ENCODE measurements around the gene GRIFIN.

GRIFIN gene

GRCh38 chr7:2497500-2498336, 21.5 kb upstream of the GRIFIN start:
- DNase-seq = no peak

- no peak for DNase-seq
Observed at GRCh38 chr7:2497065-2497464, 20.9 kb upstream of the GRIFIN start.

- no peak for DNase-seq
Observed at GRCh38 chr7:2496375-2496774, 20.2 kb upstream of the GRIFIN start.

- no peak for DNase-seq
Observed at GRCh38 chr7:2495418-2496299, 19.5 kb upstream of the GRIFIN start.

GRCh38 chr7:2494191-2495130, 18.3 kb upstream of the GRIFIN start:
- no peak for DNase-seq

- DNase-seq = no peak
Observed at GRCh38 chr7:2493205-2494164, 17.3 kb upstream of the GRIFIN start.

GRCh38 chr7:2492038-2492437, 15.8 kb upstream of the GRIFIN start:
- no peak for DNase-seq

GRCh38 chr7:2490181-2490651, 14.0 kb upstream of the GRIFIN start:
- no peak for DNase-seq

GRCh38 chr7:2488681-2489080, 12.5 kb upstream of the GRIFIN start:
- DNase-seq = no peak

GRCh38 chr7:2488272-2488645, 12.1 kb upstream of the GRIFIN start:
- DNase-seq = no peak

GRCh38 chr7:2487586-2488271, 11.5 kb upstream of the GRIFIN start:
- DNase-seq = no peak

- no peak for DNase-seq
Observed at GRCh38 chr7:2484868-2485267, 8.7 kb upstream of the GRIFIN start.

- no peak for DNase-seq
Observed at GRCh38 chr7:2483494-2483893, 7.3 kb upstream of the GRIFIN start.

- no peak for DNase-seq
Observed at GRCh38 chr7:2482725-2483451, 6.7 kb upstream of the GRIFIN start.

GRCh38 chr7:2481195-2481594, 5.0 kb upstream of the GRIFIN start:
- DNase-seq = no peak

GRCh38 chr7:2480070-2480408, 3.8 kb upstream of the GRIFIN start:
- DNase-seq = no peak

GRCh38 chr7:2479276-2480069, 3.3 kb upstream of the GRIFIN start:
- no peak for DNase-seq

GRCh38 chr7:2478800-2479199, 2.6 kb upstream of the GRIFIN start:
- DNase-seq = no peak

GRCh38 chr7:2478399-2478785, 2.2 kb upstream of the GRIFIN start:
- no peak for DNase-seq
